EL (cell line): ENCODE measurements around the gene LRRC8D.
A peak's percentile ranks its signal among the peaks of the same experiment; 100 is the strongest.

Source experiments
- DNase-seq: peaks from one replicate; pipeline ENCODE4 v3.0.0-alpha.2; 2016

Gene LRRC8D

GRCh38 chr1:89807983-89808382 lies 12.8 kb upstream of the LRRC8D start:
- DNase-seq: no peak

GRCh38 chr1:89808441-89809117 lies 12.3 kb upstream of the LRRC8D start:
- DNase-seq: peak; percentile 70

- peak; percentile 78 for DNase-seq
These were observed 11.3 kb upstream of the LRRC8D start for GRCh38 chr1:89809556-89809955.

- DNase-seq: no peak
These were observed 10.5 kb upstream of the LRRC8D start for GRCh38 chr1:89810302-89810701.

- DNase-seq: no peak
These were observed 10.0 kb upstream of the LRRC8D start for GRCh38 chr1:89810880-89811279.

GRCh38 chr1:89812992-89813391 lies 7.8 kb upstream of the LRRC8D start:
- DNase-seq: no peak

GRCh38 chr1:89815040-89815439 lies 5.8 kb upstream of the LRRC8D start:
- no peak for DNase-seq

- no peak for DNase-seq
These were observed 5.2 kb upstream of the LRRC8D start for GRCh38 chr1:89815611-89816010.

GRCh38 chr1:89816366-89816765 lies 4.5 kb upstream of the LRRC8D start:
- DNase-seq: no peak

GRCh38 chr1:89821322-89822108 lies 683 bp downstream of the LRRC8D start:
- DNase-seq: peak; percentile 52

- DNase-seq: no peak
These were observed 1.5 kb downstream of the LRRC8D start for GRCh38 chr1:89822109-89822962.

- peak; percentile 36 for DNase-seq
These were observed 2.3 kb downstream of the LRRC8D start for GRCh38 chr1:89822999-89823628.

GRCh38 chr1:89823679-89824292 lies 3.0 kb downstream of the LRRC8D start:
- DNase-seq: no peak

- DNase-seq: no peak
These were observed 5.8 kb downstream of the LRRC8D start for GRCh38 chr1:89826594-89826993.

- DNase-seq: no peak
These were observed 6.5 kb downstream of the LRRC8D start for GRCh38 chr1:89827330-89827729.

GRCh38 chr1:89827902-89828301 lies 7.1 kb downstream of the LRRC8D start:
- DNase-seq: no peak

- no peak for DNase-seq
These were observed 8.4 kb downstream of the LRRC8D start for GRCh38 chr1:89829186-89829585.

- DNase-seq: no peak
These were observed 10.8 kb downstream of the LRRC8D start for GRCh38 chr1:89831462-89832120.

- no peak for DNase-seq
These were observed 11.8 kb downstream of the LRRC8D start for GRCh38 chr1:89832496-89833127.

- DNase-seq: no peak
These were observed 12.6 kb downstream of the LRRC8D start for GRCh38 chr1:89833183-89834082.
